ENCODE measurements around the gene ARL14EP.

GRCh38 chr11:30364139-30364836 lies 41.4 kb downstream of the ARL14EP start:
- TF ChIP-seq POLR2A (IDR thresholded peaks at IDR 0.05) (no peak), CTCF (IDR thresholded peaks at IDR 0.05) (no peak)
